Neural cell (in vitro differentiated cells): Measurements from ENCODE around the gene DYNLL1.

Experiments used
- MXI1 ChIP-seq: fragments of 450-650 bp; conservative IDR thresholded peaks from 2 replicates; pipeline ENCODE4 v1.6.1; 2014; ENCODE audit warnings: antibody characterized with exemption, mild to moderate bottlenecking; ENCODE audit not compliant: poor library complexity, severe bottlenecking
- TF ChIP-seq, protein P1 (sequence below): fragments of 450-650 bp; IDR thresholded peaks from 2 replicates; pipeline ENCODE4 v1.5.1; 2014; ENCODE audit warnings: antibody characterized with exemption, mild to moderate bottlenecking, moderate library complexity; ENCODE audit not compliant: poor library complexity, severe bottlenecking

DNA sequence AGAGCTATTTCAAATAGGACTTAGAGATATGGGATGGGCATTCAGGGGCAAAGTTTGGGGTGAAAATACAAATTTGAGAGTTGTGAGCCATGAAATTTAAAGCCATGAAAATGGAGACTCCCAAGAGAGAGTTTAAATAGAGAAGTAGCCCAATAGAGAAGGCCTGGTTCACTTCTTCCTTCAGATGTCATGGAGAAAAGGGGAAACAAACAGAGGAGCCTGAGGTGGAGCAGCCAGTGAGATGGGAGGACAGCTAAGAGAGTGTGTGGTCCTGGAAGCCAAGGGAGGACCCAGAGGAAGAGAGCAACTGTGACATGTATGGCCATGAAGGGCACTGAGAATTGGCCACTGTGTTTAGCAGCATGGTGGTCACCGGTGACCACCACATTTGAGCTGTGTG, 12.3 kb upstream of the DYNLL1 start:
- TF ChIP-seq, protein P1, sequence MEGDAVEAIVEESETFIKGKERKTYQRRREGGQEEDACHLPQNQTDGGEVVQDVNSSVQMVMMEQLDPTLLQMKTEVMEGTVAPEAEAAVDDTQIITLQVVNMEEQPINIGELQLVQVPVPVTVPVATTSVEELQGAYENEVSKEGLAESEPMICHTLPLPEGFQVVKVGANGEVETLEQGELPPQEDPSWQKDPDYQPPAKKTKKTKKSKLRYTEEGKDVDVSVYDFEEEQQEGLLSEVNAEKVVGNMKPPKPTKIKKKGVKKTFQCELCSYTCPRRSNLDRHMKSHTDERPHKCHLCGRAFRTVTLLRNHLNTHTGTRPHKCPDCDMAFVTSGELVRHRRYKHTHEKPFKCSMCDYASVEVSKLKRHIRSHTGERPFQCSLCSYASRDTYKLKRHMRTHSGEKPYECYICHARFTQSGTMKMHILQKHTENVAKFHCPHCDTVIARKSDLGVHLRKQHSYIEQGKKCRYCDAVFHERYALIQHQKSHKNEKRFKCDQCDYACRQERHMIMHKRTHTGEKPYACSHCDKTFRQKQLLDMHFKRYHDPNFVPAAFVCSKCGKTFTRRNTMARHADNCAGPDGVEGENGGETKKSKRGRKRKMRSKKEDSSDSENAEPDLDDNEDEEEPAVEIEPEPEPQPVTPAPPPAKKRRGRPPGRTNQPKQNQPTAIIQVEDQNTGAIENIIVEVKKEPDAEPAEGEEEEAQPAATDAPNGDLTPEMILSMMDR: no peak
- no peak for TF ChIP-seq MXI1
